H1 (cell line): ENCODE measurements around the gene MX1. TPM values are rescaled to one million over a fixed set of nuclear protein-coding genes. Genes with fewer than 3 reads are reported as not detected.

Experiments used
- polyA plus RNA-seq, 7 experiments: library from polyadenylated mRNA; depleted of rRNA in 3 of 7; stranded (reverse) in 5 of 7; unstranded in 2 of 7; fragments of >200 nt in 5 of 7; fragments of 200-250 nt in 2 of 7; gene quantifications; 1 replicate in 5 of 7; 2 replicates in 1 of 7; 4 replicates in 1 of 7; pipeline versions ENCODE4 v1.2.1 to v1.2.3, GENCODE V29; 2011 to 2013; ENCODE audit warnings: missing spikeins in 2 of 7, mixed read lengths in 2 of 7
- total RNA-seq: library from RNA; stranded (reverse); fragmentation: NEBNext Ultra II Directional; extraction: Animal tissue kit (Norgen Biotek cat#: 25700); gene quantifications from 2 replicates; pipeline ENCODE4 v1.2.1, GENCODE V29; 2021
- TF ChIP-seq, protein P1 (sequence below): IDR thresholded peaks from 2 replicates; pipeline ENCODE4 v1.6.1; 2012; ENCODE audit warnings: inconsistent platforms

Gene MX1
- total and polyA plus RNA-seq, 2 of the 8 experiments (the other 6 are each of a cell fraction or from before 2014, with no cell fraction given): 3.8 to 5.7 TPM

DNA sequence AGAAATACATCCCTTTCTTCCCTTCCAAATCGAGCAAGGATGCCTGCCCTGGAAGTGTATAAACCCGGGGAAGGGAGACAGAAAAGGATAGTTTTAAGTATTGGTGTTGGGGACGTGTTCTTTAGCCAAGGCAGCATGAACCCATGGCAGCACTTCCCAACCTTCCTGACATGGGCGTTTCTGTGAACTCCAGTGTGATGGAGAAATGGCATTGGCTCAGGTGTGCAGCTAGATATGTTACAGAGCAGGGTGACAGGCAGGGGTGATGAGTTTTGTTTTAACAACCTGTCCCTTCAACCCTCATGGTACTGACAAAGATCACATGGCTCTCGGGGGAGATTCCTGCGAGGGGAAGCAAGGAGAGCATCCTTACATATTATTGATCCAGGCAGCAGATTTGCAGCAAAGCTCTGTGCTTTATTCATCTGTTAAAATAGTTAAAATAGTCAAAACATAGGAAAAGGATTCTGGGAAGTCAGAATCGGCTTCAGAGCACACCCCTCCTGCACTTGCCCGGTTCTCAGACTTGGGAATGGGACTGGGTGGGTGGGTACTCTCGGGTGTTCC lies 4.0 kb downstream of the MX1 start (continued):
- TF ChIP-seq, protein P1, sequence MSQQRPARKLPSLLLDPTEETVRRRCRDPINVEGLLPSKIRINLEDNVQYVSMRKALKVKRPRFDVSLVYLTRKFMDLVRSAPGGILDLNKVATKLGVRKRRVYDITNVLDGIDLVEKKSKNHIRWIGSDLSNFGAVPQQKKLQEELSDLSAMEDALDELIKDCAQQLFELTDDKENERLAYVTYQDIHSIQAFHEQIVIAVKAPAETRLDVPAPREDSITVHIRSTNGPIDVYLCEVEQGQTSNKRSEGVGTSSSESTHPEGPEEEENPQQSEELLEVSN: no peak
